GM06990 (cell line): ENCODE data around the gene PHF21A.
A peak's percentile ranks its signal among the peaks of the same experiment; 100 is the strongest.

Experiments used
- DNase-seq: peaks from one replicate; pipeline ENCODE4 v3.0.0-alpha.2; 2011; ENCODE audit not compliant: insufficient read length; ENCODE audit errors: extremely low read depth
- H3K27me3 ChIP-seq: replicated peaks from 2 replicates; pipeline ENCODE4 v1.6.0; 2011; ENCODE audit warnings: low read length; ENCODE audit not compliant: control insufficient read depth, insufficient read depth
- H3K36me3 ChIP-seq: 2 replicates; pipeline ENCODE4 v1.5.1; 2011; ENCODE audit warnings: low read length; ENCODE audit not compliant: control insufficient read depth, insufficient read depth
- H3K4me3 ChIP-seq: replicated peaks from 2 replicates; pipeline ENCODE4 v1.5.1; 2011; ENCODE audit warnings: low read depth, mild to moderate bottlenecking, control low read depth, low read length
- TF ChIP-seq, protein P1 (sequence below): IDR thresholded peaks from 2 replicates; pipeline ENCODE4 v1.5.1; 2011; ENCODE audit warnings: low read length, control low read depth, mild to moderate bottlenecking, inconsistent platforms; ENCODE audit not compliant: insufficient read depth, poor library complexity, severe bottlenecking

PHF21A gene

DNA sequence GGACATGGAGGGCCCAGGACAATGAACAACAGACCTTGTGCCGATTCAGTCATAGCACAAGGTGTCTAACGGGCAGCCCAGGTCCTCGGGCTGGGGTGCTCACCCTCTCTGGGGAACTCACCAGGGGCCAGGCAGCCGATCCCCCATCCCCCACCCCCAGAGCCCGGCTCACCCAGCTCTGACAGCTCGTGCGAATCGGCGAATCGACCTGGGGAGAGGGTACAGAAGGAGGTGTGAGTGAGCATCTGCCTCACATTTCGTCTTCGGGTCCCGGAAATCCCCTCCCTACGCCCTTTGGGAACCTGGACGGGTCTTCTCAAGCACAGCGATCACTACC is 204.0 kb downstream of the PHF21A start:
- TF ChIP-seq, protein P1, sequence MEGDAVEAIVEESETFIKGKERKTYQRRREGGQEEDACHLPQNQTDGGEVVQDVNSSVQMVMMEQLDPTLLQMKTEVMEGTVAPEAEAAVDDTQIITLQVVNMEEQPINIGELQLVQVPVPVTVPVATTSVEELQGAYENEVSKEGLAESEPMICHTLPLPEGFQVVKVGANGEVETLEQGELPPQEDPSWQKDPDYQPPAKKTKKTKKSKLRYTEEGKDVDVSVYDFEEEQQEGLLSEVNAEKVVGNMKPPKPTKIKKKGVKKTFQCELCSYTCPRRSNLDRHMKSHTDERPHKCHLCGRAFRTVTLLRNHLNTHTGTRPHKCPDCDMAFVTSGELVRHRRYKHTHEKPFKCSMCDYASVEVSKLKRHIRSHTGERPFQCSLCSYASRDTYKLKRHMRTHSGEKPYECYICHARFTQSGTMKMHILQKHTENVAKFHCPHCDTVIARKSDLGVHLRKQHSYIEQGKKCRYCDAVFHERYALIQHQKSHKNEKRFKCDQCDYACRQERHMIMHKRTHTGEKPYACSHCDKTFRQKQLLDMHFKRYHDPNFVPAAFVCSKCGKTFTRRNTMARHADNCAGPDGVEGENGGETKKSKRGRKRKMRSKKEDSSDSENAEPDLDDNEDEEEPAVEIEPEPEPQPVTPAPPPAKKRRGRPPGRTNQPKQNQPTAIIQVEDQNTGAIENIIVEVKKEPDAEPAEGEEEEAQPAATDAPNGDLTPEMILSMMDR, result no peak
- no peak for DNase-seq

DNA sequence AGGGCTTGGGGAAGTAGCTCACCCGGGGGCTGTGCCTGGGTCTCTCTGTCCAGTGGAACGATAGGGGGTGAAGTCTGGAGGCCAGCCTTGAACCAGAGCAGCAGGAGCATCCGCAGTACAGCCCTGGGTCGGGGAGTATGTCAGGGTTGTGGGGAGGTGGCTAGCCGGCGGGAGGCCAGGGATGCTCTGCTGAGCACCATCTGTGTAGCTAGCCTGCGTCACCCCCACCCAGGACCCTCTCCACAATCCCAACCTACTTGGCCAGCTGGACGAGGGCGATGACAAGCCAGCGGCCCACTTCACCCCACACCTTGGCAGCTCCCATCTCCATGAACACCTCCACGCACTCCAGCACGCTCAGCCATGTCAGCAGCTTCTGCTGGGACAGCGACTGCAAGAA is 205.8 kb downstream of the PHF21A start:
- TF ChIP-seq, protein P1, result no peak
- Histone ChIP-seq H3K4me3 (no peak overlapping the region), H3K27me3 (no peaks in the 10 kb centered on the region), H3K36me3 (peaks cover 31% of the 10 kb centered on the region)
- no peak for DNase-seq

More for the DNA sequence above, 204.0 kb downstream of the PHF21A start:
- Histone ChIP-seq H3K4me3 (peak overlapping the region; percentile 99), H3K36me3 (peaks cover 23% of the 10 kb centered on the region), H3K27me3 (no peaks in the 10 kb centered on the region)

DNA sequence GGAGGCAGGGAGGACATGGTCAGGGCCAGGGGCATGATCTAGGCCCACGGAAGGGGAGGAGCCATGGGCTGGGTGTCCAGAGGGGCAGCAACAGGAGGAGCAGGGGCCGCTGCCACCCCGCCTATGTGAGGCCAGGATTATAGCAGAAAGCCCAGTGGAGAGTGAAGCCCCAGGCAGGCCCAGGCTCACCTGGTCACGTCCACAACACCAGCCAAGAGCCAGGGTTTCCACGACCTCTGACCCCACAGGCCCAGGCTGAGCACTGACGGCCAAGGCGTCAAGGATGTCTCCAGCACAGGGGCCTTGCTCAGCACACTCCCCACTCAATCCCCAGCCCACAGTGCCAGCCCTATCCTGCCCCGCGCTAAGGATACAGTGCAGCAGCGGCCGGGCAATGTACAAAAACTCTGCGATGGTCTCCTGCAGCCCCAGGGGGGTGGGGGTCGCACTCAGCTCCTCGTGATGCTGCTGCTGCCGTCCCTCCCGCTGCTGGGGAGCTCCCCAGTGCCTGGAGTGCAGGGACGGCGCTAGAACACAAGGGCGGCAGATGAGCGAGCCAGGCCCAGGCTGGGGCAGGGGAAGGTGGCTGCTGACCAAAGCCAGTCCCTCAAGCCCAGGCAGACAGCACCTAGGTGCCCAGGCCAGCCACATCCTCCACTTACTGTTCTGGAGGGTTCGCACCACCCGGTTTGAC is 207.2 kb downstream of the PHF21A start:
- H3K36me3 ChIP-seq, result peaks cover 43% of the 10 kb centered on the region
- no peaks in the 10 kb centered on the region for H3K27me3 ChIP-seq
- TF ChIP-seq, protein P1, result no peak
- no peak overlapping the region for H3K4me3 ChIP-seq
- DNase-seq, result no peak

DNA sequence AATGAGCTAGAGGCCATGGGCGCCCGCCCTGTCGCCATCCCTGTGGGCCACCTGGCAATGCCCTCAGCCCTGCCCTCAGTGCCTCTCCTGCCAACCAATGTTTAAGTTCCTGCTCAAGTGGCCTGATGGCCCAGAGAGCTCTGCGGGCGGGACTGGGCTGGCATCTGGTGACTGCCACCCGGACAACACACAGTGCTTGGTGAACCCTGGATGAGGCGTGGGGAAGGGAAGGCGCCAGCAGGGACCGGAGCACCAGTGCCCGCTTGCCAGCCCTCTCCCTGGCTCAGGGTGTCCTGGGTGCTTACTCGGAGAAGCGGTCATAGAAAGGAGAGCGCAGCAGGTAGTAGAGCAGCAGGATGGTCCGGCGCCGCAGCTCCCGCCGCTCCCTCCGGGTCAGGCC is 207.7 kb downstream of the PHF21A start:
- peaks cover 44% of the 10 kb centered on the region for H3K36me3 ChIP-seq
- no peak overlapping the region for H3K4me3 ChIP-seq
- TF ChIP-seq, protein P1, result no peak
- H3K27me3 ChIP-seq, result no peaks in the 10 kb centered on the region
- no peak for DNase-seq

DNA sequence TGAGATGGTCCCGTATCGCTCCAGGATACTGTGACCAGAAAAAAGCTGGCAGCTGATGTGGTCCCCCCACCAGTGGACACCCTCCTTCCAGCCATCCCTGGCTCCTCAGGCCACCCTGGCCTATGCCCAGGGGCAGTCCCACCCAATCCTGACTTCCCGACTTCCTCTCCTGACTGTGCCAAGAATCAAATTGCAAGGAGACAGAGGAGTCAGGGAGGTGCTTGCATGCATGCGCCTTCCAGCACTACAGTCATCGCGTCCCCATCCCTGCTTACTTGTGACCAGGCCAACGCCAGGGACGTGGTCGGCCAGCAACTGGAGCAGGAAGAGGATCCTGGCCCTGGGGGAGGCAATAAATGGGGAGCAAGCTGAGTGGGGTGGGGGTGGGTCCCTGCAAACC is 210.6 kb downstream of the PHF21A start:
- no peak overlapping the region for H3K4me3 ChIP-seq

More for the DNA sequence above, 210.6 kb downstream of the PHF21A start:
- no peak for DNase-seq
- TF ChIP-seq, protein P1, result no peak
- Histone ChIP-seq H3K36me3 (peaks cover 44% of the 10 kb centered on the region), H3K27me3 (no peaks in the 10 kb centered on the region)
